Panc1 (cell line): ENCODE measurements around the gene UBE2O.

Source experiments
- CTCF ChIP-seq: fragments of 450-650 bp; IDR thresholded peaks from 2 replicates; pipeline ENCODE4 v1.5.1; 2017; ENCODE audit warnings: mild to moderate bottlenecking
- POLR2AphosphoS5 ChIP-seq: IDR thresholded peaks from 2 replicates; pipeline ENCODE4 v1.6.1; 2012; ENCODE audit warnings: mild to moderate bottlenecking, low read depth, low read length, moderate library complexity
- REST ChIP-seq, 2 experiments: IDR thresholded peaks; 2 replicates each; pipeline ENCODE4 v1.6.1; 2011 to 2012; ENCODE audit warnings: low read depth in 2 of 2, control low read depth in 1 of 2, low read length in 1 of 2, mild to moderate bottlenecking in 1 of 2, moderate library complexity in 1 of 2; ENCODE audit not compliant: insufficient read depth in 1 of 2

GRCh38 chr17:76395980-76396379, 57.0 kb downstream of the UBE2O start:
- TF ChIP-seq CTCF (no peak), POLR2AphosphoS5 (no peak), REST (IDR thresholded peaks at IDR 0.05; ENCODE audit: insufficient read depth in 1 of 2, low read depth in 2 of 2, low read length in 1 of 2) (no peak)
